ENCODE data around the gene RBM28.

DNA sequence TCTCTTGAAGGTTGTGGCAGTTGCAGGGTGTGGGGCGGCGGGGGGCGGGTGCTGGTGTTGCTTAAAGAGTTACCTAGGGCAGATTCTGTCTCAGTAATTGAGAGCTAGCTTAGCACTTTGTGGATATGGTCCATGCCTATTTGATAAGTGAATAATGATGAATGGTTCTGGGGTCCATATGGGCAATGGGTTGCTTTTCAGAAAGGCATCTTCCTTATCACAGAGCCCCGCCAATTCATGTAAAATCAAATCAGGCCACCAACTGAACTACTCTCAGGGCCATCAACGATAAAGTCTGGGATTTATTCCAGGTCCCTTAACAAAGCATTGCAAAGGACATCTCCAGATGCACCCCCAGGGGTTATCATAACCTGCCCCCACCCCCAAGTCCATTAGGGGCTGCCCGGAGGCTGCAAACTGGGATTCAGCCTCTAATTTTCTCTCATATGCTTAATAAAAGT, 19.6 kb upstream of the RBM28 start:
- TF ChIP-seq, protein P1, sequence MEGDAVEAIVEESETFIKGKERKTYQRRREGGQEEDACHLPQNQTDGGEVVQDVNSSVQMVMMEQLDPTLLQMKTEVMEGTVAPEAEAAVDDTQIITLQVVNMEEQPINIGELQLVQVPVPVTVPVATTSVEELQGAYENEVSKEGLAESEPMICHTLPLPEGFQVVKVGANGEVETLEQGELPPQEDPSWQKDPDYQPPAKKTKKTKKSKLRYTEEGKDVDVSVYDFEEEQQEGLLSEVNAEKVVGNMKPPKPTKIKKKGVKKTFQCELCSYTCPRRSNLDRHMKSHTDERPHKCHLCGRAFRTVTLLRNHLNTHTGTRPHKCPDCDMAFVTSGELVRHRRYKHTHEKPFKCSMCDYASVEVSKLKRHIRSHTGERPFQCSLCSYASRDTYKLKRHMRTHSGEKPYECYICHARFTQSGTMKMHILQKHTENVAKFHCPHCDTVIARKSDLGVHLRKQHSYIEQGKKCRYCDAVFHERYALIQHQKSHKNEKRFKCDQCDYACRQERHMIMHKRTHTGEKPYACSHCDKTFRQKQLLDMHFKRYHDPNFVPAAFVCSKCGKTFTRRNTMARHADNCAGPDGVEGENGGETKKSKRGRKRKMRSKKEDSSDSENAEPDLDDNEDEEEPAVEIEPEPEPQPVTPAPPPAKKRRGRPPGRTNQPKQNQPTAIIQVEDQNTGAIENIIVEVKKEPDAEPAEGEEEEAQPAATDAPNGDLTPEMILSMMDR (IDR thresholded peaks at IDR 0.05; ENCODE audit: poor library complexity, severe bottlenecking) = no peak
- TF ChIP-seq EP300 (conservative IDR thresholded peaks at IDR 0.05; ENCODE audit: poor library complexity, severe bottlenecking) (no peak), POLR2AphosphoS5 (IDR thresholded peaks at IDR 0.05) (no peak), EZH2 (IDR thresholded peaks at IDR 0.05; ENCODE audit: borderline replicate concordance, insufficient read depth, low read length, poor library complexity, severe bottlenecking) (no peak)

All from neural cell (in vitro differentiated cells).